HG03108 (cell line): Measurements from ENCODE around the gene HMGN1.
A peak's percentile ranks its signal among the peaks of the same experiment; 100 is the strongest.
"Not testable (repeated sequence)": the region's sequence is repeated elsewhere in the genome, so short reads cannot be mapped to it uniquely, and the experiment has no call there.

Experiments used
- ATAC-seq: cut with Tn5 transposase; IDR thresholded peaks from one replicate; pipeline ENCODE4 v1.9.1; 2021; ENCODE audit warnings: moderate library complexity; ENCODE audit not compliant: unreplicated experiment

HMGN1 gene

DNA sequence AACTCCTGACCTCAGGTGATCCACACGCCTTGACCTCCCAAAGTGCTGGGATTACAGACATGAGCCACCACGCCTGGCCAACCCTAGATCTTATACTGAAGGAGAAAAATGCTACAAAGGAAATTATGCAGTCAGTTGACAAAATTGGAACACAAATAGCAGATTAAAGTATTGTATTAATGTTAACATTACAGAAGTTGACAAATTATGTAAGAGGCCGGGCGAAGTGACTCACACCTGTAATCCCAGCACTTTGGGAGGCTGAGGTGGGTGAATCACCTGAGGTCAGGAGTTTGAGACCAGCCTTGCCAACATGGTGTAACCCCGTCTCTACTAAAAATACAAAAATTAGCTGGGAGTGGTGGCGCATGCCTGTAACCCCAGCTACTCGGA is 21.0 kb upstream of the HMGN1 start:
- not testable (repeated sequence) for ATAC-seq

DNA sequence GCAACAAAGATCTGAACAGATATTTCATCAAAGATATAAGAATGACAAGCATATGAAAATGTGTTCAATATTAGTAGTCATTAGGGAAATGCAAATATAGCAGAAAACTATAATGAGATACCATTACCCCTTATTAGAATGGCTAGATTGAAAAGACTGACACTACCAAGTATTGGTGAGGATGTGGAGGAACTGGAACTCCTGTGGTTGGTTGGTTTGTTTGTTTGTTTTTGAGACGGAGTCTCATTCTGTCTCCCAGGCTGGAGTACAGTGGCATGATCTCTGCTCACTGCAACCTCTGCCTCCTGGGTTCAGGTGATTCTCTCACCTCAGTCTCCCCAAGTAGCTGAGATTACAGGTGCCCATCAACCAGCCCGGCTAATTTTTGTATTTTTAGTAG is 18.9 kb upstream of the HMGN1 start:
- no peak for ATAC-seq

DNA sequence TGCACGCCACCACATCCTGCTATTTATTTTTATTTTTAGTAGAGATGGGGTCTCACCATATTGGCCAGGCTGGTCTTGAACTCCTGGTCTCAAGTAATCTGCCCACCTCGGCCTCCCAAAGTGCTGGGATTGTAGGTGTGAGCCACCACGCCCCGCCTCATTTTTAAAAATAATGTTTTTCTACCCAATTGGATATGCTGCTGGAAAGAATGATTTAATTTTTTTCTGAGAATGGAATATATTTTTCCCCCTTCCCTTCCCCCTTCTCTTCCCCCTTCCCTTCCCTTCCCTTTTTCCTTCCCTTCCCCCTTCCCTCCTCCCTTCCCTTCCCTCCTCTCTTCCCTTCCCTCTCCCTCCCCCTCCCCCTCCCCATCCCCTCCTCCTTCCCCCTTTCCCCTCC is 17.7 kb upstream of the HMGN1 start:
- ATAC-seq, result no peak

DNA sequence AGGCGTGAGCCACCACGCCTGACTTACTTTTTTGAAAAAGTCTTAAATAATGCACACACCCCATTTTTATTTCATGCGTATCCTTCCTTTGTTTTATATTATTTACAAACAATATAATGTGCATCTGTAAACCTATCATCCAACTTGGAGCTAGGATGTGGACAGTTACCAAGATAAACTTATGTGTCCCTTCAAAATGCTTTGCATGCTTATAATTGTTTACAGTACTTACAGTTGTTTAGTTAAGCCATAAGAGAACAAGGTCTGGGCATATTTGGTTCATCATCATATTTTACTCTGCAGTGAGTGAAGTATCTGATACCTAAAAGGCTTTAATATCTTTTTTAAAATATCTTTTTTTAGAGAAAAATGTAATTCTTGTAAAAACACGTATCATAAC is 16.1 kb upstream of the HMGN1 start:
- ATAC-seq, result no peak

DNA sequence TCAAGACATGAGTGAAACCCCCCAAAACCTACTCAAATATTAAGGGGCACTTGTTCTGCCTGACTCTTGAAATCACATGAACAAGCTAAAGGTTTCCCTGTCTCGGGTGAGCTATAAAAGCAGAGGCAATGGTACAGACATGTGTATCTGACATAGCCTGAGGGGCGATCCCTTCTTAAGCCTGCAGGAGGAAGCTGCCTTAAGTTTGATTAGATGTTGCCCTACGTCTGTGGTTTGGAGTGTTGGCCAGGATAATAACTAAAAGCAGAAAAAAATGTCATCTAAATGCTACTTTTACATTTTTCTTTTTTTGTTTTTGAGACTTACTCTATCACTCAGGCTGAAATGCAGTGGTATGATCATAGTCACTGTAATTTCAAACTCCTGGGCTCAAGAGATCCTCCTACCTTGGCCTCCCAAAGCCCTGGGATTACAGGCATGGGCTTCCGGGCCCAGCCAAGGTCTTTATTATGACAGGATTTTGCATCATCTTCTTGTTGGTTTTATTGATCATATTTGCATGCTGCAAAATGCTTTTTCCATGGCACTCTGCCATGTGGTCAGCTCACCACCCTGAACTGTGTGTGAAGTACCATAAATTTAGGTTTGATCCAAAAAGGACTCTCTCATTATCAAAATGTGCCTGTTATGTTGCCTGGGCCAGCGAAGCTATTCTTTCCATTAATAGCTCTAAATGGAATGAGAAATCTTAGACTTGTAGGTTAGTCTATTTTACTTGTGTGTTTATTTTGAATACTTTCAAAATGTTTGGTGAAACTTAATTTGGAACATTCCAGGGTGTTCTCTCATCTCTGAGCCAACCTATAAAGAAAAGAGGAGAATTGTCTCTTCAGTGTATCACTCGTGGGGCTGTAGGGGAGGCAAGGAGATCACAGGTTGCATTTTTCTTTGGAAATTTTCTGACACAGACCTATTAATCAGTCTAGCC is 15.0 kb upstream of the HMGN1 start:
- no peak for ATAC-seq

DNA sequence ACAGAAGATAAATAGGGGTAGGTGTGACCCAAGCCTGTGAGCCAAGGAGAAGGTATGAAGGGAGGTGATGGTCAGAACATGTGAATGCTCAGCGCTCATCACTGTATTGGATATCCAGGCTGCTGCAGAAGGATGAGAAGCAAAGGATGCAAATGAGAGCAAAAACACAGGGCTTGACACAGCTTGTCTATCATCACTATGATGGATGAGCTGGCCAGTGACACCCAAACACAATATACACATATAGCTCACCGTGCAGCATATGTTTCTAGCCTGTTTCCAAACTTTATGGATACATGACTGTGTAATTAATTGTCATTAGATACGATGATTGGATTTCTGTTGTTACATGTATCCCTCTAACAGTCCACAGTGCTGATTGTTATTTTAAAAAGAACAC is 13.8 kb upstream of the HMGN1 start:
- no peak for ATAC-seq

DNA sequence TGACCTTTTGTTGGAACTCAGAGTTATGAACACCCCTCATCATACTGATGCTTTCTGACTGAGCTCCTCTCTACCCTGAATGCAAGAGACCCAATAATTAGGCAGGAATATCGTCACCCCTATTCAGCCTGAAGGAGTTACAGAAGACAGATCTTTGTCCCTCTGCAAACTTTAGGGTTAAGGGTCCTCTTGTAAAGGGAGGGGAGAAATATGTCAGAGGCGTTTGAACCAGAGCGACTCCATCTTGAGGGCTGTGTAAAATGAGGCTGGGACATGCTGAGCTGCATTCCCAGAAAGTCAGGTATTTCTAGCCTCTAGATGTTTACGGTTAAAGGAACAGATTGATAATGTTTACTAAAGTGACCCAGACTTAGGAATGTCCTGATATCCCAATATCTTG is 10.5 kb upstream of the HMGN1 start:
- ATAC-seq, result no peak

DNA sequence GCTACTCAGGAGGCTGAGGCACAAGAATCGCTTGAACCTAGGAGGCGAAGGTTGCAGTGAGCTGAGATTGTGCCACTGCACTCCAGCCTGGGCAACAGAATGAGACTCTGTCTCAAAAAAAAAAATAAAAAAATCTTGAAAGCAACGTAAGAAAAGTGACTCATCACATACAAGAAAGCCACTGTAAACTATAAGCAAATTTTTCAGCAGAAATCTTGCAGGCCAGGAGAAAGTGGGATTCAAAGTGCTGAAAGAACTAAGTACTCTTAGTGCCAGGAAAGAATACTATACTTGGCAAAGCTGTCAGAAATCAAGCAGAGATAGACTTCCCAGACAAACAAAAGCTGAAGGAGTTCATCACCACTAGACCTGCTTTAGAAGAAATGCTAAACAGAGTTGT is 4.4 kb upstream of the HMGN1 start:
- no peak for ATAC-seq

DNA sequence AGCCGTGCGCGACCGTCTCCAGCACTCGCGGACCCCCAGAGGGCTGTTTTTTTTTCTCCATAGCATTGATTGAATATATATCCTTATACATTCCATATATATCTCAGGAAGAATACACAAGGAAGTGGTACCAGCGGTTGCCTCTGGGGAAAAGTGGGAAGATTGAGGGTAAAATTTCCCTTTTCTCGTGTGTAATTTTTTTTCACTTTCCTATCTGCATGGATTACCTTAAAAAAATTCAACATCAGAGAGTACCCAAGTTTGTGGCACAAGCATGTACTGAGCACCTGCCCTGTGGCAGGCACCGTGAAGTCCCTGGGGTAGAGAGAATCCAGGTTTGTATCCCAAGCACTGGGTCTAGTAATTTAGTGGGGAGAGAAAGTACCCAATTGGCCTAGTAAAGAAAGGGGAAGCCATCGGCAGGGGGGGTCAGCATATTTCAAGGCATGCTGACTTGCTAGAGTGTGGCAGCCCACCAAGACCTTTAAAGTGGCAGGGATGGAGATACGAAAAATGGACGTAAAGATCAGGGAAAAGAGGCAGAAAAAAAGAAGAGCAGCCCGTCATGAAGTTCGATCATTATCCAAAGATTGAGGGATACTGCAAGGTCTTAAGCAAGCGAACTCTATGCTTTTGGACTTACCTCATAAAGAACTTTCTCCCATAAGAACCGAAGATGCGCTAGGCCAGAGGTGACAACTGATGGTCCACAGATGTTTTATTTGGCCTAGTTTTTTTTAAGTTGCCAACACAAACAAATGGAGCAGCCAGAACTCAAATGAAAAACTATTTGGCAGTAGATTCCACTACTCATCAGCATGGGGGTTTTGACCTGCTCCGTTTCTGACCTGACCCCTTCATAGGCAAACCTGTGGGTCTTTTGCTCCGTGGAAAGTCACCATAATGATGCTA is 1.5 kb upstream of the HMGN1 start:
- ATAC-seq, result no peak

DNA sequence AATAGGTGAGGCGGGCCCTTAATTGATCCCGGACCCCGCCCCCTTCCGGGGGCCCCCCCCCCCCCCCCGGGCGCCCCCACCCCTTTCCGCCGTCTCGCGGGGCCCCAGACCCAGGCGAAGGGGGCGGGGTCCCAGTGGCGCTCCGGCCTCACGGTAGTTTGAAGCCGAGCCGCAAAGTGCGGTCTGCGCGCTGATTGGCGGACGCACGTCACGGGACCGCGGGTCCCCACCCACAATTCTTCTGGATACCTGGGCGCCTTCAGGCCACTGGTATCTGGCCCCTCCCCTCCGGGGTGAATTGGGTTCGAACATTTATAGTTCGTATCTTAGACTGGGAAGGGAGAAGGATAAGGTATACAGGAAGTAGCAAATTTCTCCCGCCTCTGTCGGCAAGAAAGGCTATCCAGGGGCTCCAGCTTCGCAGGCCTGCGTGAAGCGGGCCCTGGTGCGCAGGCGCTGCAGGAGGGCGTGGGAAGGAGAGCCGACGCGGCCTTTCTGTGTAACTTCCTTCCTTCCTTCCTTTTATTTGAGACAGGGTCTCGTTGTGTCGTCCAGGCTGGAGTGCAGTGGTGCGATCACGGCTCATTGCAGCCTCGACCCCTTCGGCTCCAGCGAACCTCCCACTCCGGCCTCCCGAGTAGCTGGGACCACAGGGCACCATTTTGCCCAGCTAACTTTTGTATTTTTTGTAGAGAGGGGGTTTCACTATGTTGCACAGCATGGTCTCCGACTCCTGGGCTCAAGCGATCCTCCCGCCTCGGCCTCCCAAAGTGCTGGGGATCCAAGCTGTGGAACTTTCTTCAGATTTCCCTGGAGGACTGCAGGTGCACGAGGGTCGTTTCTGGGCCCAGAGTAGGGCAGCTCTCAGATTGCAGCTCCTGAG is 564 bp upstream of the HMGN1 start:
- peak; percentile 82 for ATAC-seq

DNA sequence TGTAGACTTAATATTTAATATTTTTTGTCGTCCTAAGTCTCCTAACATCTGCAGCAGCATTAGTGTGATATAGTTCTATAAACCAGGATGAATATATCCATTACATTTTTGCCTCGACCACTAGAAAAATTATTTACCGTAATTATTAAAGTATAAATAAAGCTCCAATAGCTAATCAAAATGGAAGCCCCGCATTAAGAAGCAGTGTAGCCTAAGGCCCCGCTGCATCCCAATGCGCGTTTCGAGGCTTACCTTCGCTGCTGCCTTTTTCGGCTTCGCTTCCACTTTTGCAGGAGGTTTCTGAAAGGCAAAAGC is 891 bp downstream of the HMGN1 start:
- no peak for ATAC-seq

DNA sequence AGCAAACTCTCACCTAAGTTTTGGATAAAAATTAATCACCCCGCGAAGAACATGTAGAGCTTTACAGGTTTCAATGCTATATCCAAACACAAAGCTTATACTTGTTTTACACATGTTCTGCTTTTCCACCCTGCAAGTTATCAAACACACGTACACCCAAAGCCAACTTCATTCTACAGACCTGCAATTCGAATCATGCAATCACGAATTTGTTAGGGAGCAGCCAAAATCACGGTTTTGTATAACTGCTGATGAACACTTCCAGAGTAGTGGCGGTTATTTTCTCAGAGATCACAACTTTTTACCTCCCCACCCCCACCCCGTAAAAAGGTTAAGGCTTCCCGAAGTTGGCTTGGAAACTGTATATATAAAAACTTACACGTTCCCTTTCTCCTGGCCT is 1.4 kb downstream of the HMGN1 start:
- ATAC-seq, result no peak

DNA sequence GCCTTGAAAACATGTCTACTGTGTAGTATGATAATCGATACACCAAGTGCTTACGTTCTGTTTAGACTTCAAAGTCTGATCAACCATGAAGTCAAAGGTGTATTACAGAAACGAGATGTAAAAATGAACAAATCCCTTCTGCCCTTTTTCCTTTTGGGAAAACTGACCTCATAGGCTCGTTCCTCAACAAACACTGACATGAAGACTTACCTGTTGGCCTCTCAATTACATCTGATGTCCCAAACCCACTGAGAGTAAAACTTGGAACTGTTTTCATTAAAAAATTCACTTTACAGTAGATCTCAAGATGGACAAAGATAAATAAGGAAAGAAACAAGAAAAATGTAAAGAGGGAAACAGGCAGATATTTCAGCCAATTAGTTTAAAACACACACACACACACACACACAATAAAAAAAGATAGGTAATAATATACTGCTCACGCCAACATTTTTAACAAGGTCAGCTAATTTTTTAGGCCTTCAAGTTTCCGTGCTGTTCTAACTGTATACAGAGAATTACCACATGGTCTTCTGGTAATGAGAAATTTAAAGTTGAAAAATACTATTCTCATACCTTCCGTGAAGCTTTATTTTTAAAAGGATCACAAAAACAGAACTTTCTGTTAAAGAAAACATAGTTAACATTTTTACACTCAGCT is 2.1 kb downstream of the HMGN1 start:
- ATAC-seq, result no peak

DNA sequence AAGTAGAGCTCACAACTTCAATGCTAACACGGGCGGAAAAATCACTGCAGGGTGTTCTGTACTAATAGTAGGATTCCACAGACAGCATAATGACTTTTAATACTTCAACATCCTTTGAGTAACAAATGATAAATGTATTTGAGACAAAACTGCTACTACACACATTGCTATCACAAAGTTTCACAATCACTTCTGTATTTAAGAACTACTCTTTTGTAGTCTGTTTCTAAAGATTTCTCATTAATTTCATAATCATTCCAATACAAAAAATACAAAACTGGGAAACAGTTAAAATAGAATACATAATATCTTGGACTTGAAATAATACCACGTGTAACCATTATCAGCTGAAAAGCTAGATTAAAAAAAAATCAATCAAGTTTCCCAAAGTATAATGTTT is 2.7 kb downstream of the HMGN1 start:
- no peak for ATAC-seq

DNA sequence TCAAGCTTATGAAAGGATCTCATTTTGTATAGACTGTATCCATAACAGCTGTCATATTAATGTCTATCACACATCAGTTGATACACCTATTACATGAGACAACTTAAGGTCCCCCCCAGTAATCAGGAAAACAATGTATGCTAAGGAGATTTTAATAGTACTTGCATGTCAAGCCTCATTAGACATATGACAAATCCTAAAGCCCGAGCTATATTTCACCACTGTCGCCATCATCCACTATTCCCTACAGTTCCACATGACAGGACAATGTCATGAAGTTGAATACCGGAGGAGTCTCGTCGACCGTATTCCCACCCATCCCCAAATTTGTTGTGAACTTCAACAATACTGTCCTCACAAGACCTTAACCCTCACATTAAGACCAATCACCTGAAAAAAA is 3.4 kb downstream of the HMGN1 start:
- no peak for ATAC-seq

DNA sequence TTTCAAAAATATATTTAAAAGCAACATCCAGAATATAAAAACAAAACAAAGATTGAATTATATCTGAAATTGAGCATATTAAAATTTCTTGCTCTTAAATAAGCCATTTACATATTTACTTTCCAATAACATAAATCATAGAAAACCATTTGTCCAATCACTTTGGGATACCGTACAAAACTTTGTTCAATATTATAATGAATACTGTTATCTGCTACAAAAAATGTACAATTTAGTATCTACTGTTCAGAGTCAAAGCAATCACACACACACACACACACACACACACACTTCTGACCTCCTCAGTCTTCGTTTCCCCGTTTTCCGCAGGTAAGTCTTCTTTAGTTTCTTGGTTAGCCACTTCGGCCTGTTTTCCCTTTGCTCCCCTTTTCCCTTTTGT is 4.0 kb downstream of the HMGN1 start:
- no peak for ATAC-seq

DNA sequence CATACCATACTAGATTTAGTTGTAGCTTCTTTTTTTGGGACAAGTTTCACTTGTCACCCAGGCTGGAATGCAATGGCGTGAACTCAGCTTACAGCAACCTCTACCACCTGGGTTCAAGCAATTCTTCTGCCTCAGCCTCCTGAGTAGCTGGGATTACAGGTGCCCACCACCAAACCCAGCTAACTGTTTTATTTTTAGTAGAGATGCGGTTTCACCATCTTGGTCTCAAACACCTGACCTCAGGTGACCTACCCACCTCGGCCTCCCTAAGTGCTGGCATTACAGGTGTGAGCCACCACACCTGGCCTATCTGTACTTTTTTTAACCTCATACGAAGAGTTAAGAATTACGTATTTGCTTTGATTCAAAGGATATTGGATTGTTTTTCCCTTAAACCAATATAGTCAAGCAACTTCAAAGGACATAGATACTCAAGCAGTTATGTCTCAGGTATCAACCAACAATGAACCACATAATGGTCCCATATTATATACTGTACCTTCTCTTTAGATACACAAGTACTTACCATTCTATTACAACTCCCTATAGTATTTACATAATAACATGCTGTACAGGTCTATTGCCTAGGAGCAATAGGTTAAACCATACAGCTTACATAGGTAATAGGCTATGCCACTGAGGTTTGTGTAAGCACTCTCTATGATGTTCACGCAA is 7.5 kb downstream of the HMGN1 start:
- no peak for ATAC-seq

DNA sequence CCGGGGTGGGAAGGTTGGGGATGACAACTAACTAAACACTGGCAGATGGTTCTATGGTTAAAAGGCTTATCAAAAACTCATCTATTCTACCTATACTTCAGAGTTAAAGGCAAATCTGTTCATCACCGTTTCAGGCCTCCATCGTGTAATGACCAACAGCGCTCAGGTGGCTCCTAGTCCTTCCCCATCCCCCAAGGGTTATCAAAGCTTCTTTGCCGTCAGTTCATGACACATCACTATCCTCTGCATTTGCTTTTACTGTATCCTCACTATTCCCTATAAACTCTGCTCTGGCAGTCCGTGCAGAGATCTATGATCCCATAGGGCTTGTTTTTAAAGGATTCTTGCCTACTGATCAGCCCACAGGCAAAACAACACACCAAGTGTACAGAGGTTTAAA is 8.2 kb downstream of the HMGN1 start:
- ATAC-seq, result no peak

DNA sequence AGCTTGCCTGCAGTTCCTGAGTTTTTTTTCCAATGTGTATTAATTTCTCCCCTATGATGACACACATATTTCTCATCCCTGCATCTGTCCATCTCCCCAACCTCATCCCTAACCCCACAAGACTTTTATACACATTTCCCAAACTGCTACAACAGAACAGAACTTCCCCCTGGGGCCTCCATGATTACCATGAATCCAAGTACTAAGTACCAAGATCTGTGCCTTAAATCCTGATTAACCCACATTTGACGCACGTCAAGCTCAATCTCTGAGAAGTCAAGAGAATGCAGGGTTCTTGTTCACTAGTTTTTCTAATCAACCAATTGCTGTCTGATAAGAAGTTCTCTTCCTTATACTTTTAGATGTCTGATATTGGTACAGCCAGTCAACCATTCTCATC is 9.7 kb downstream of the HMGN1 start:
- ATAC-seq, result no peak

DNA sequence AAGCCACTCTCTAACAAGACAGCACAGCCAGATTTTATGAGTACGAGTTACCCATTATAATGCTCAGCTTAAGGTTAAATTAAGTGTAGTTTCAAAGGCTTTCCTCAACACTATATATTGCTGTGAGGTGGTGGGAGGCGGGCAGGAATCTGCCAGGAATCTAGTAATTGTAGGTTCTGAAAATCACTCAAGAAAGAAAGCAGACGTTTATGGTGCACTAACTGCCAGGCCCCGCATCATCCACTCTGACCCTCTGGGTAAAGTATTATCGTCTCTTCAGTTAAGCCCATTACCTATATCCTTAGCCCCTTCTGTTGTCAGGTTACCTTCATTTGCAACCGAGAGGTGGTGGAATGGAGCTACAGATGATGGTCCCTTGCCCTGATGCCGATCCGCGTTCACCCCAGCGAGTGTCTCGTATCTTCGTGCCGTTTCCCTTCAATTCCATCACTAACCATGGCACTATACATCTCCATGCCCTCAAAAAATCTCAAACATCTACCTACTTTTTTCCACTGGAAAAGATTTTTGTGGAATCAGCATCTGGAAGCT is 12.4 kb downstream of the HMGN1 start:
- no peak for ATAC-seq
